ENCODE measurements around the gene MAPK4.

DNA sequence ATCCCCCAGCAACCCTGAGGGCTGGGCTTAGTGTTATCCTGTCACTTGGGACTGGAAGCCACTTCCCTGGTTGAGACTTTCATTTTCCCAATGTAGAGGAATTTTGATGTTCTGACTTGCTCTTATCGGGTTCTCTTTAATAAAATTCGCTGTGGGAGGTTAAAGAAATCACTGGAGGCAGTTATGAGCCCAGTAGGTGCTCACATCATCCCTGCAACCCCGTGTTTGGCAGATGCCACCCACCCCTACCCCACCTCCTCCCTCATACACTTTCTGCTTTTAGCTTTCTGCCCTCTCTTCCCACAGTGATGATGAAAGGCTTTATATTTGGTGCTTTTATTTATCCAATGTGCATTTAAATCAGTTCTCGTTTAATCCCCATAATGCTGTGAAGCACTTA is 106.6 kb downstream of the MAPK4 start:
- TF ChIP-seq POLR2A (IDR thresholded peaks at IDR 0.05; ENCODE audit: low read depth, low read length), result no peak
- TF ChIP-seq POLR2AphosphoS5 (IDR thresholded peaks at IDR 0.05; ENCODE audit: low read depth, low read length), result no peak

Data from GM12892 (cell line).